GM21717 (cell line): ENCODE results near the gene JUND.
A peak's percentile ranks its signal among the peaks of the same experiment; 100 is the strongest.

Experiments
- ATAC-seq: cut with Tn5 transposase; IDR thresholded peaks from one replicate; pipeline ENCODE4 v1.9.1; 2021; ENCODE audit warnings: mild to moderate bottlenecking, moderate library complexity; ENCODE audit not compliant: unreplicated experiment

Gene JUND

DNA sequence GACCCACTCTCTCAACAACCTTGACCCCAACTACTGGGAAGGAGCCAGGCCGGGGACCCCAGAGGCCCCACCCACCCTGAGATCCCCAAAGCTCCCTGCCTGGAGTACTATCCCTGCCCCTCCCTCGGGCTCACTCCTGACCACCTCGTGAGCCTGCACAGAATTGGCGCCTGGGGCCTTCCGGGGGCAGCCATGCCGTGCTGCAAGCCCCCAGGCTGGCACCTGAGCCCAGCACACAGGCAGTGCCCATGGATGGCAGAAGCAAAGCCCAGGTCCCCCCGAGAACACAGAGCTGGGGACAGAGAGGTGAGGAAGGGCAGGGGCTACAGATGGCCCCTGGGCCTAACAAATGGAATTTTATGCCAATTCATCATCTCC lies 27.5 kb upstream of the JUND start:
- no peak for ATAC-seq

DNA sequence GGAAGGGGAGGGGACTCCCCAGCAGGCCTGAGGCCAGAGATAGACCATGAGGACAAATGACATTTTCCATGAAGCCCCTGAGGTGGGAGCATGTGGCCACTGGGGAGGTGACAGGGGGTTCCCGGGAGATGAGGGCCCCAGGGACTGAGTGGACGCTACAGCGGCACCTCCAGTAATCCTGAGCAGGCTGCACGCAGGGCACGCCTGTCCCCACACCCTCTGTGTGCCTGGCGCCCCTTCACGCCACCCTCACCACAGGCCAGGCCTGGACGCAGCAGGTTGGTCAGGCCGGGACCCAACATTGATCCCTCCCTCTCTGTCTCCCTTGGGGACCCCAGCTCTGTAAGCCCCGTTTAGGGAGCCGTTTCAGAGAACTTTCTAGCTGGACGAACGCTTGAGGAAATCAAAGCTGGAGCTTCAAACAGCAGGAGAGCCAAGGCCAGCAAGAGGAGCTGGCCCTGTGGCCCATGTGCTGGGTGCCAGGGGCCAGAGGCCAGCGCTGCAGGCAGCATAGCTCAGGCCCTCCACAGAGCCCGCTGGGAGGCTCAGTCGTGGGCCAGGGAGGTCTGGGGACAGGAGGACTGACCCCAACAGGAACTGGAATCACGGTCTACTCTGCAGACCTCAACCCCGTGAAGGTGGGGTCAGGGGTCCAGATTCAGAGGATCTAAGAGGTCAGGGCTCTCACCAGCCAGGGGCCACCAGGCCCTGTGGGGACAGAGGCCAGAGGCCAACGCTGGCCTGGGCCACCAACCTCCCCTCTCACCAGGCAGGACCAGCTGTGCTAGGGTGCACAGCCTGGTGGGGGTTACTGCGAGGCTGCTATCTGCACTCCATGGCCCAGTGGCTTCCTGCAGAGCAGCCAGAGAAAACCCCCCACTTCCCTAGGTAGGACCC lies 26.9 kb upstream of the JUND start:
- no peak for ATAC-seq

DNA sequence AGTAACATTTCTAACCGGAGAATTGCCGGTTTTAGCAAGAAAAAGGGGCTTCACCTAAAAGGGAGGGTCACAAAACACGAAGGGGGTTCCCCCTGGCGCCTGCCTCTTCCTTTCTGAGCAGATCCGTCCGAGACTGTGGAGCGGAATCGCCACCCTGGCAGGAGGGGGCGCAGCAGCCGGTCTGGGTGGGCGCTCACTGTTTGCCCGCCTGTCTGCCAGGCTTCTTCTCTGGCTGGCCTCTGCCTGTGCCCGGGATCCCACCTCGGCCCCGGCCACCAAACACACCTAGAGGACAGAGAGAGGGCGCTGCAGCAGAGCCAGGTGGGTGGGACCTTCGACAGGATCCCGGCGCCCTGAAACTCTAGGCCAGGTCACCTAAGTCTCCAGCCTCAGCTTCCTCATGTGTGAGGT lies 25.9 kb upstream of the JUND start:
- ATAC-seq = no peak

DNA sequence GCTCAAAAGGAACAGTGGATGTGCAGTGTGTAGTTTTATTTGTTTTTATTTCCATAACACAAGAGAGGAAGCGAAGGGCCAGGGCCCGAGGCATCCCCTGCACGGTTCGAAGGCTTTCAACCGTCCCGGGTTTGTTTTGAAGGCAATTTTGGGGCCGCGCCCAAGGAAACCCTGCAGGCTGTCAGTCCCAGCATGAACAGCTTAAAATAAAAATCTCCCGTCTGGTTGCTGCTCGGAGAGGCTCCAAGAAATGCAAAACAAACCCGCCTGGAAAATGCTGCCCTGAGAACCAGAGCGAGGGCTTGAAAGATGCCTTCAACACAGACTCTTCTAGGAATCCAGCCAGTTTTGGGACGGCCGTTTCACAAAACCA lies 25.5 kb upstream of the JUND start:
- ATAC-seq = no peak

DNA sequence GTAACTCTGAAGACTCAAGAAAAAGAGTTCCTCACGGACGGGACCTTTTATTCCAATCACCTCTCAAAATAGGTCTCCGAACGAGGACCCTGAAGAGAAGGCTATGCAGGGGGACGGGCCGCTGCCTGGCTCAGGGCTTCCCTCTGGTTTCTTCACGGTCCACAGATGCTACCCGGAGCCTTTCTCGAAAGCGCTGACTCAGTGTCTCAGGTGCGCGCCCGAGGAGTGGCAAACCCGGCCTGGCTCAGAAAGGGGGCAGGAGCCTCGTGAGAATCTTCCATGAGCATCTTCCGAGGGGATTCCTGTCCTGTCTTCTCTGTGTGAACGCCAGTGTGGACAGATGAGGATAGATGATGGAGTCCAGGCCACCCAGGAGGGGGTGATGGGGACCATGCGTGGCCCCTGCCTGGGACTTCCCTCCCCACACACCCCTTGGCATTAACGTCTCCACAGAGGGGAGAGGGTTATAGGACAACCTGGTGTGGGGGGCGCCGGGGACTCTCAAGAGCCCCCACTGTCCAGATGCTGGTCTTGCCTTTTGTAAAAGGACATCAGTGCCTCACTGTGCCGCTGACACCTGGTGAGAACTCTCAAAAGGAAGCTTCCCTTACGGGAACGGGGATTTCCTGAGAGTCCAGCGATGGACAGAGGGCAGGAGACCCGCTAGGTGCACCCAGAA lies 24.9 kb upstream of the JUND start:
- ATAC-seq = no peak

DNA sequence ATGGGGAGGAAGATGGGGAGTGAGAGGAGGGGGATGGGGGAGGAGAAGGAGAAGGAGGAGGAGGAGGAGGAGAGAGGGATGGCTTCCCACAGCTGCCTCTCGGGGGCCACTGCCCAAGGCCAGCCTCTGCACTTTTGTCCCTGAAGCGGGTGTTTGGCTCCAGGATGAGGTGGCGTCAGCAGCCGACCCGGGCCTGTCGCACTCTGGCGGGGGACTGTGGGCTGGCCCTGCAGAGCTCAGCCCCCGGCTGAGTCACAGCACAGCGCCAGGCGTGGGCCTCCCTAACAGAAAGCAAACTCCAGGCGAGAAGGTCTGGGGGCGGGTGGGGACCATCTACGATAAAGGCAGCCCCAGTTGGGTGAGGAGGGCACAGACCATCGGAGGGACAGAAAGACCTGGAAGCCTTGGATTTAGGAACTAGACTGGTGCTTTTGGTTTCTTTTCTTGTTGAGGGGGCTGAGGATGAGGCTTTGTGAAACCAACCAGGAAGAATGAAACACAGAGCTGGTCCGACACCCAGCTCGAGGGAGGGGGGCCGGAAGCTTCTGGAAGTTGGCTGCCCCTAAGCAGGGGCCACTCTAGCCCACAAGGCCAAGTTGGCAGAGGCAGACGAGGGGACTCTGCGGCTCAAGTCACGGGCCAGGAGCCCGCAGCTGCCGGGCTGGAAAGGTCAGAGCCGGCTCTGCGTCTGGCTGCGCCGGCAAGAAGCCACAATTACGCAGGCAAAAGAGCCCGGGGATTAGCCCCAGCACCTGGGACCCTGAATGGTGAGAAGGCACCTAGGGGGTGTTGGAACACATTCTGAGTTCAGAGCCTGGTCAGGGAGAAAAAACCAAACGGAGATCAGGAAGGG lies 23.3 kb upstream of the JUND start:
- peak; percentile 38 for ATAC-seq

DNA sequence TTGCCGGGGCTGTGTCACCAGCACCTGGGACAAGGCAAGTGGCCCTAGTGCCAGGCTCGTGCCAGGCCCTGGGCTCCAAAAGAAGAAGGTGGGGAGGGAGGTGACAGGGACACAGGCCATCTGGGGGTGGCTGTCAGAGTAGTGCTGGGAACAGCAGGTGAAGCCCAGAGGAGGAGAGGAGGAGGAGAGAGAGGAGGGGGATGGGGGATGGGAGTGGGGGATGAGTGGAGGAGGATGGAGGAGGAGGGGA lies 22.7 kb upstream of the JUND start:
- ATAC-seq = no peak

DNA sequence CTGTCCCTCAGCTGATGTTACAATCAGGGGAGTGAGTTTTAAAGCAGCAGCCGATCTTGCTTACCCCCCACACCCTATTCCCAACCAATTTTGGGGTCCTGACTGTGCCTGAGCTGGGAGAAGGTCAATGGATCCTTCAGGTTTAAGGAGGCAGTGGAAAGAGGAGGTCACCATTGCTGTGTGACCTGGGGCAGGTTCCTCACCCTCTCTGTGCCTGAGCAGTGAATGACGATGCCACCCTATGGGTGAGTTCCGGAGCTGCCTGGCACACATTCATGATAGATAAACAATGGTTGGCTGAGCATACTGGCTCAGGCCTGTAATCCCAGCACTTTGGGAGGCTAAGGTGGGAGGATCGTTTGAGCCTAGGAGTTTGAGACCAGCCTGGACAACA lies 20.3 kb upstream of the JUND start:
- no peak for ATAC-seq

DNA sequence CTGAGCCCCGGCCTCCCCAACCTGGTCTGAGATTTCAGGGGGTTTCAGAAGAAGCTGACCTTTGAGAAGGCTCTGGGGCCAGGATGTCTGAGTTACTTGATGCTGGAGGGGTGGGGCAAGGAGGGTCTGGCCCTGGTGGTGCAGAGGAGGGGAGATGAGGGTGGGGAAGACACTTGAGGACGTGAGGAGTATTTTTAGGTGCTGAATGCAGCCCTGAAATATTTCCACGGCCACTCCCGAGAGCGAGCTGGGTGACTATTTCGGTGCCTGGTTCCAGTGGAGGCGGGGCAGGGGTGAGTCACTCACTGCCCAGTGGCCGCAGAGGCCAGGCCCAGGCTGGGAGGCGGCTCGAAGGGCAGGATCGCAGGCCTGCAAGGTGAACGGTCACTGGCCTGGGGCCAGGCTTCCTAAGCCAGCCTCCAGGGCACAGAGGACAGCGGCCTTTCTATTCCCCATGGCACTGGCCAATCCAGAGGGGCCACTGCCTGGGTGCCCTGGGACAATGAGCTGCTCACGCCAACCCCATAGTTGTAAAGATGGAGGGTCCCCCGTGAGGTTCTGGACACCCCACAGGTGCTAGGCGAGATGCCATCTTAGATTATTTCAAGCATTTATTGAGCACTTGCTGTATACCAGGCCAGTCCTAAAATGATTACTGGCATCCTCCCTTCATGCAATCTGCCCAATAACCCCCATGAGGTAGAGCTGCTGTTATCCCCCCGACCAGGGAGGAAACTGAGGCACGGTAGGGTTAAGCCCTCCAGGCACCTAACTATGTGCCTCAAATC lies 19.7 kb upstream of the JUND start:
- ATAC-seq = no peak

DNA sequence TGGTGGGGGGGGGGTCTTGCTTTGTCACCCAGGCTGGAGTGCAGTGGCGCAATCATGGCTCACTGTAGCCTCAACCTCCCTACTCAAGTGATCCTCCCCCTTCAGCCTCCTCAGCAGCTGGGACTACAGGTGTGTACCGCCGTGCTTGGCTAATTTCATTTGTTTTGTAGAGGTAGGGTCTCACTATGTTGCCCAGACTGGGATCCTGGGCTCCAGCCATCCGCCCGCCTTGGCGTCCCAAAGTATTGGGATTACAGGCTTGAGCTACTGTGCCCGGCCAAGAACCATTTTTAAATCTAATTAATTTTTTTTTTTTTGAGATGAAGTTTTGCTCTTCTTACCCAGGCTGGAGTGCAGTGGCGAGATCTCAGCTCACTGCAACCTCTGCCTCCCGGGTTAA lies 18.2 kb upstream of the JUND start:
- ATAC-seq = no peak

DNA sequence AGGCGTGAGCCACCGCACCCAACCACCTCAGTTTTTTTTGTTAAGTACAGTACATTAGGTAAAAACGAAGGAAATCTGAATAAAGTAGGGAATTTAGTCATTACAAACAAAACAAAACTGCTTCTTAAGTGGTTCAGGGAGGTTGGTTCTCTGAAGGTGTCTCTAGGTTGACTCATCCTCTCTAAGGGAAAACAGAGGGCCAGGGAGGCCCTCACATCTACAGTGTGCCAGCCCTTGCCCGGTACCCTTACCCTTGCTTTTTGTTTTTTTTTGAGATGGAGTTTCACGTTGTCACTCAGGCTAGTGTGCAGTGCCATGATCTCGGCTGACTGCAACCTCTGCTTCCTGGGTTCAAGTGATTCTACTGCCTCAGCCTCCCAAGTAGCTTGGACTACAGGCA lies 17.2 kb upstream of the JUND start:
- no peak for ATAC-seq

DNA sequence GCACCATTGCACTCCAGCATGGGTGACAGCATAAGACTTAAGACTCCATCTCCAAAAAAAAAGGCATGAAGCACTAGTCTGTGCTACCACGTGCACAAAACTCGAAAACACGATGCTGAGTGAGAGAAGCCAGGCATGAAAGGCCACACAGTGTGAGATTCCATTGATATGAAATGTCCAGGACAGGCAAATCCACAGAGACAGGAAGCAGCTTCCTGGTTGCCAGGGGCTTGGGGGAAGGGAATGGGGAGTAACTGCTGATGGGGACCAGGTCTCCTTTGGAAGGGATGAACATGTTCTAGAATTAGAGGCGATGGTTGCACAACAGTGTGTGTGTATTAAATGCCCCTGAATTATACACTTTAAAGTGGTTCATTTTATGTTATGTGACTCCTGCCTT lies 15.9 kb upstream of the JUND start:
- no peak for ATAC-seq

DNA sequence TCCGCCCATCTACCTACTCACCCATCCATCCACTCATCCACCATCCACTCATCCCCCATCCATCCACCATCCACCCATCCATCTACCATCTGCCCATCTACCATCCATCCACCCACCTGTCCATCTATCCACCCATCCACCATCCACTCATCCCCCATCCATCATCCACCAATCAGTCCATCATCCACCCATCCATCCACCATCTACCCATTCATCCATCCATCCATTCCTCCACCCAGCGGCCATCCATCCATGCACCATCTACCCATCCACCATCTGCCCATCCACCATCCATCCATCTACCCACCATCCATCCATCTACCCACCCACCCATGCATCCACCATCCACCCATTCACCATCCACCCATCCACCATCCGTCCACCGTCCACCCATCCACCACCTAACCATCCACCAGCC lies 13.6 kb upstream of the JUND start:
- ATAC-seq = no peak

DNA sequence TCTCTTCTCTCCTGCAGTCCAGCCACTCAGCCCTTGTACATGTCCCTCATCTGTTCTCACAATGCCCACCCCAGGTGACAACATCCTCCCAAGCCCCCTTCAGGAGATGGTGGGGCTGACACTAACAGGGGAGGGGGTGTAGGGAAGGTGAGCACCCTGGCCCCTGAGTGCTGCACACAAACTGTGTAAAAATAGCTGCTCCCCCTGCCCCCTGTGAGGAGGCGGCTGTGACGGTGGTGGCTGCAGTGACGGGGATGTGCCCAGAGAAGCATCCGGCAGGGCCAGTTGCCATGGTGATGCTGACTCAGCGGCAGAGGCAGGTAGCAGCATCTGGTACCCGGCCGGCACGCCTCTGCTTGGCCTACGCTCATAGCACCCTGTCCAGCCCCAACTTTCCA lies 13.0 kb upstream of the JUND start:
- ATAC-seq = no peak

DNA sequence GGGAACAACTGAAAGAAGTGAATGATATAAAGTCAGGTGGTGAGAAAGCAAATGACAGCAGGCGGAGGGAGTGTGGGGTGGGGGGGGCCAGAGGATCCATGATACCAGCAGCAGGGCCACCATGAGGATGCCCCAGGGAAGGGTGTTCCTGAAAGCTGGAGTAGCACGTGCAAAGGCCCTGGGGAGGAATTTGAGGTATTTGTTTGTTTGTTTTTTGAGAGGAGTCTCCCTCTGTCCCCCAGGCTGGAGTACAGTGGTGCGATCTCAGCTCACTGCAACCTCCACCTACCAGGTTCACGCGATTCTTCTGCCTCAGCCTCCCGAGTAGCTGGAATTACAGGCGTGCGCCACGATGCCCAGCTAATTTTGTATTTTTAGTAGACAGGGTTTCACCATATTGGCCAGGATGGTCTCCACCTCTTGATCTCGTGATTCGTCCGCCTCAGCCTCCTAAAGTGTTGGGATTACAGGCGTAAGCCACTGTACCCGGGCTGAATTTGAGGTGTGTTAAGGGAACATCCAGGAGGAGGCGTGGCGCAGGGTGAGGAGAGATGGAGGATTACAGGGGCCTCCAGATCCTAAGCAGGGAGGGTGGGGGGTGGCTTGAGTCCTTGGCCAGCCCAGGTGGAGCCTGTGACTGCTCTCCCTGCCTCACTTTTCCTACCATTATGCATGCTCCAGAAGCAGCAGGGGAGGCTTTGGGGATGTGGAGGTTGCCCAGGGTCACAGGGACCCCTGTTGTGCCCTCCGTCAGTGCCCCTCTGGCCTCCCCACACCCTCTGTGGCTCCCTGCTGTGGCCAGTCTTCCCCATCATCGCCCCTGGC lies 12.4 kb upstream of the JUND start:
- ATAC-seq = no peak

DNA sequence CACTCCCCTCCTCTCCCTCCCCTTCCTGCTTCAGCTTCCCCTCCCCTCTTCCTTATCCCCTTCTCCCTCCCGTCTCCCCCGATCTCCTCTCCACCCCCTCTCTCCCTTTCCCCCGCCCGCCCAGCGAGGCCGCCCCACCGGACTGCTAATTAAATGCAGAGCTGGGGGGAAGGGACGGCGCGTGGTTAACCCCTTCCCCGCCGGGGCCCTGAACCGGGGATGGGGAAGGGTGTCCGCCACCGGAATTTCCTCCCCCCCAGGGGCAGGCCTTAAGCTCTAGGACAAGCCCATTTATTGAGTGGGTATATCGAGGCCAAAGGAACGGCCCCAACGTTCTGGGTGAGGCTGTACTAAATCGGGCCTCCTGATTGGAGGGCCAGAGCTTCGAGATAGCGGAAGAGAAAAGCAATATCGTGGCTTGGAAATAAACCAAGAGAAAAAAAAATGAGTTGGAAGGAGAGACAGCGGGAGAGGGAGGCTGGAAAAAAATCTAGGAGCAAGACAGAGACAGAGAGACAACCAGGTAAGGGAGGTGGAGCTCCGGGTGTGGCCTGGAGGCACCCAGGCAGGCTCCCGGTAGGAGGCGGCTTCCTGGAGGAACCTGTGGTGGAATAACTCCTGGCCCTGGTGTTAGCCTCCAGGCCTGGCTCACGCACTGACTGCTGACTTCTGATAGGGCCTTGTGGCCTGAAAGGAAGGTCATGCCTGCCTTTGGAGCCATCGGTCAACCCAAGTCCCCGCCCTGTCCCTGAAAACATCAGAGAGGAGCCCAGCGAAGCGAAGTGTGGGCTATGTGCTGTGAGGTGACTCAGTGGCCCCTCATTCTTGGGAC lies 11.6 kb upstream of the JUND start:
- ATAC-seq = no peak

DNA sequence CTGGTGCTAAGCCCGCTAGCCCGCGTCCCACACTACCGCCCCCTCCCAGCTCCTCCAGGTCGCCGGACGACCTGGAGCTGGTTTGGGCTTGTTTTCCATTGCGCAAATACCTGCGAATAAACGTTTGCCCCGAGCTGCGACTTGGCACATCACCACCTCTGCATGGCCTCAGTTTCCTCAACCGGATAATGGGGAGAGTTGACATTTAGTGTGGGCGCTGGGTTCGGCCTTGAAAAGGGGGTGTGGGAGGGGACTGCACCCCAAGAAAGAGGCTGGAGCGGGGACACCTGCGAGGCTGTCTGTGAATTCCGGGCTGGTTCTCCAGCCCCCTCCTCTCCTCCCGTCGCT lies 11.0 kb upstream of the JUND start:
- ATAC-seq = no peak

DNA sequence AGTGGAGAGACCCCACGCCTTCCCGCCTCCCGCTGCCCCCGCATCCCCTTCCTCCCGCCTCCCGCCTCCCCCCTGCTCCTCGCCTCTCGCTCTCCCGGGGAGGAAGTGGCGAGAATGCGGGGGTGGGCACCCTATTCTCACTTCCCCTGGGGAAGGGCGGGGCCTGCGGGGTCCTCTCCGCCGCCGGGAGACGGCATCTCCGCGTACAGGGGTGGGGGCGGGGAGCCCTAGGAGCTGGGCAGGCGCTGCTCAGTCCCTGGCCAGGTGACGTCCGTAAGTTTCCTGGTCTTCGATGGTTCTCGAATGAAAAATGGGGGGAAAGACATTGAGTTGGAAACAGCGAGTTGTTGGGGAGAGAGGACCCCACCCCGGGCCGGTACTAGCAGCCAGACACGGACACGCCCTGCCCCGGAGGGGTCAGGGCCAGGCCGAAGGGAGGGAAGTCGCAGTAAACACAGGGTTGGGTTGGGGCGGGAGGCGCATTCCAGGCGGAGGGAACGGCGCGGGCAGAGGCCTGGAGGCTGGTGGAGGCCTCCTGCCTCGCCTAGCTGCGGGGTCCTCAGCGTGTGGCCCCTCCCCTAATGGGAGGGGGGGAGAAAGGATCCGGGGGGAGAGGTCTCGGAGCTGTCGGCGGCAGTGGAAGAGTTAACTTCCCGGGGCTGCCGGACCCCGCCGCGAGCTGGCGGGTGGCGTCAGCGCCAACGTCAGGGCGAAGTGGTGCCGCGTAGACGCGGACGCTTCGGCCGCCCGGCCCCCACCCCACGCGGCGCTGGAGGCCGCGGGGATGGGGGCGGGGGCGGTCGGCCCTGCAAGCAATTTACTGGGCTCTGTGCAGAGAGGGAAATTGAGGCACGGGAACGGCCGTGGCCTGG lies 10.4 kb upstream of the JUND start:
- ATAC-seq = no peak
